Ovary (tissue), 9 donors: ENCODE data around the gene CHPF. TPM values are rescaled to one million over a fixed set of nuclear protein-coding genes. Genes with fewer than 3 reads are reported as not detected.
A peak's percentile ranks its signal among the peaks of the same experiment; 100 is the strongest.

Source experiments
- DNase-seq, 5 donors: peaks; one replicate each; pipeline ENCODE4 v3.0.0-alpha.2; 2019 to 2020
- H3K27ac ChIP-seq, 2 donors: fragments of 200-600 bp; one replicate each; pipeline versions ENCODE4 v1.5.1 to v1.8.0; 2019 to 2022
- H3K27me3 ChIP-seq: fragments of 200-600 bp; one replicate; pipeline ENCODE4 v1.8.0; 2022
- H3K36me3 ChIP-seq: fragments of 200-600 bp; sonication (generic); one replicate; pipeline ENCODE4 v1.5.1; 2019
- H3K4me1 ChIP-seq: one replicate; pipeline ENCODE4 v1.8.1; 2013; ENCODE audit warnings: mild to moderate bottlenecking, moderate library complexity; ENCODE audit not compliant: insufficient read depth
- H3K4me3 ChIP-seq: fragments of 200-600 bp; sonication (generic); one replicate; pipeline ENCODE4 v1.5.1; 2017
- H3K9me3 ChIP-seq, 2 donors: fragments of 200-600 bp in 1 of 2; sonication (generic) in 1 of 2; one replicate each; pipeline versions ENCODE4 v1.5.1 to v1.8.1; 2013 to 2019; ENCODE audit warnings: mild to moderate bottlenecking in 1 of 2, moderate library complexity in 1 of 2
- EP300 ChIP-seq: sonication (generic); formaldehyde crosslinking; IDR thresholded peaks from one replicate; pipeline ENCODE4 v1.6.1; 2017; ENCODE audit warnings: antibody characterized with exemption
- POLR2A ChIP-seq: fragments of 450-650 bp; IDR thresholded peaks from one replicate; pipeline ENCODE4 v1.6.1; 2017; ENCODE audit warnings: antibody characterized with exemption, mild to moderate bottlenecking, moderate library complexity
- WGBS, 3 donors: extraction: QIAGEN DNeasy Blood & Tissue Kit in 1 of 3; methylation state at CpG; one replicate each; pipeline versions ENCODE4 v1.1.5 to v1.1.7; 2013 to 2017; 5-methylcytosine and 5-hydroxymethylcytosine counted together
- intact Hi-C, 4 donors: fragments of 100-400 bp; cut with DNase I; formaldehyde crosslinking; loops; one replicate each; pipeline versions ENCODE4 v1.11.0 to v1.15.1; 2022 to 2023
- polyA plus RNA-seq, 2 donors: library from polyadenylated mRNA; stranded (reverse); fragments of 200-250 nt in 1 of 2; fragments of 350-450 nt in 1 of 2; fragmentation: Illumina TruSeq in 1 of 2; extraction: RNeasy Lipid Tissue Mini Kit (QIAGEN cat#74804) in 1 of 2; gene quantifications; one replicate each; pipeline ENCODE4 v1.2.3, GENCODE V29; 2013 to 2014
- total RNA-seq, 7 donors: library from RNA; depleted of rRNA in 2 of 7; stranded (reverse); fragments of >200 nt in 2 of 7; fragmentation: NEBNext Ultra II Directional in 3 of 7; extraction: Animal tissue kit (Norgen Biotek cat#: 25700) in 3 of 7; gene quantifications; one replicate each; pipeline versions ENCODE4 v1.1.0 to v1.2.4, GENCODE V29; 2016 to 2023
- TF ChIP-seq, protein P1 (sequence below), 3 donors: fragments of 450-650 bp in 2 of 3; fragments of 200-600 bp in 1 of 3; IDR thresholded peaks; one replicate each; pipeline versions ENCODE4 v1.5.1 to v1.8.0; 2016 to 2022; ENCODE audit warnings: antibody characterized with exemption in 3 of 3, mild to moderate bottlenecking in 1 of 3
- donor health status: DM: no; HTN: no; CAD: no; lungs with moderate emphysema.
- donor health status: DM: no; HTN: no; CAD: no.
- donor health status: Bipolar disorder and iron deficiency.
- donor health status: DM: yes; HTN: yes; CAD: no.
- donor health status: DM: no; HTN: no; CAD: no.
- donor health status: DM: yes; HTN: yes; CAD: no.

The CHPF gene
- total and polyA plus RNA-seq, 9 donors, result 4.0 to 181 (median 120) TPM

DNA sequence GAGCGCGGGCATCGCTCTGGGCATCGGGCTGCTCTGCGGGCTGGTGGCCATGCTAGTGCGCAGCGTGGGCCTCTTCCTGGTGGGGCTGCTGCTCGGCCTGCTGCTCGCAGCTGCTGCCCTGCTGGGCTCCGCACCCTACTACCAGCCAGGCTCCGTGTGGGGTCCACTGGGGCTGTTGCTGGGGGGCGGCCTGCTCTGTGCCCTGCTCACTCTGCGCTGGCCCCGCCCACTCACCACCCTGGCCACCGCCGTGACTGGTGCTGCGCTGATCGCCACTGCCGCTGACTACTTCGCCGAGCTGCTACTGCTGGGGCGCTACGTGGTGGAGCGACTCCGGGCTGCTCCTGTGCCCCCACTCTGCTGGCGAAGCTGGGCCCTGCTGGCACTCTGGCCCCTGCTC, 4.0 kb upstream of the CHPF start:
- TF ChIP-seq EP300, result no peak
- no peak for TF ChIP-seq POLR2A
- TF ChIP-seq, protein P1, sequence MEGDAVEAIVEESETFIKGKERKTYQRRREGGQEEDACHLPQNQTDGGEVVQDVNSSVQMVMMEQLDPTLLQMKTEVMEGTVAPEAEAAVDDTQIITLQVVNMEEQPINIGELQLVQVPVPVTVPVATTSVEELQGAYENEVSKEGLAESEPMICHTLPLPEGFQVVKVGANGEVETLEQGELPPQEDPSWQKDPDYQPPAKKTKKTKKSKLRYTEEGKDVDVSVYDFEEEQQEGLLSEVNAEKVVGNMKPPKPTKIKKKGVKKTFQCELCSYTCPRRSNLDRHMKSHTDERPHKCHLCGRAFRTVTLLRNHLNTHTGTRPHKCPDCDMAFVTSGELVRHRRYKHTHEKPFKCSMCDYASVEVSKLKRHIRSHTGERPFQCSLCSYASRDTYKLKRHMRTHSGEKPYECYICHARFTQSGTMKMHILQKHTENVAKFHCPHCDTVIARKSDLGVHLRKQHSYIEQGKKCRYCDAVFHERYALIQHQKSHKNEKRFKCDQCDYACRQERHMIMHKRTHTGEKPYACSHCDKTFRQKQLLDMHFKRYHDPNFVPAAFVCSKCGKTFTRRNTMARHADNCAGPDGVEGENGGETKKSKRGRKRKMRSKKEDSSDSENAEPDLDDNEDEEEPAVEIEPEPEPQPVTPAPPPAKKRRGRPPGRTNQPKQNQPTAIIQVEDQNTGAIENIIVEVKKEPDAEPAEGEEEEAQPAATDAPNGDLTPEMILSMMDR (IDR thresholded peaks at IDR 0.05), result no peak
- H3K4me3 ChIP-seq, result no peak overlapping the region
- H3K27me3 ChIP-seq, result no peaks in the 10 kb centered on the region
- no peaks in the 10 kb centered on the region for H3K9me3 ChIP-seq
- peak in 3 of 5 donors; percentile 41 to 52 (median 48) for DNase-seq
- H3K27ac ChIP-seq, result no peak overlapping the region
- H3K4me1 ChIP-seq, result peaks cover 8% of the 10 kb centered on the region
- 94 to 95% (median 94%) methylated on average over 26 of the region's 26 CpGs for WGBS, 3 donors
- intact Hi-C loops, result no loop called here
- H3K36me3 ChIP-seq, result no peaks in the 10 kb centered on the region

DNA sequence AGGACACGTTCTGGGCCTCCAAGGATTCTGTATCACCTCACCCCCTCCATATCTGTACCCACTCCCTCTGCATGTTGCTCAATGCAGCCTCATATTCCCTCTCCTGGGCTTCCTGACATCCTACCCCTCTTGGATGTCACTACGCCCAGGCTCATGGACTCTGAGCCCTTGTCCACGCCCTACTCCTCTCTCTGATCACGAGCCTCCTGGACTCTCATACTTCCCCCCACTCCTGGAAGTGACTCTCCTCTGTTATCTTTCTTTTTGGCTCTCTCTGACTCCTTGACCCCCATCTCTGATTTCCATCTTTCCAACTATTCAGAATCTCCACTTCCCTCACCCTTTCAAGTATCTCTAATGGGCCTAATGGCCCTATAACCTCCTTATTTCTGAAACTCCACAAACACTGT, 2.3 kb upstream of the CHPF start:
- WGBS, 3 donors, result 62 to 64% (median 63%) methylated on average over 4 of the region's 4 CpGs
- H3K27ac ChIP-seq, result no peak overlapping the region
- H3K4me1 ChIP-seq, result peaks cover 11% of the 10 kb centered on the region
- H3K27me3 ChIP-seq, result no peaks in the 10 kb centered on the region
- no peaks in the 10 kb centered on the region for H3K9me3 ChIP-seq
- H3K4me3 ChIP-seq, result no peak overlapping the region
- no peaks in the 10 kb centered on the region for H3K36me3 ChIP-seq
- no peak for TF ChIP-seq POLR2A
- TF ChIP-seq, protein P1 (IDR thresholded peaks at IDR 0.05), result no peak
- intact Hi-C loops, result no loop called here
- no peak for DNase-seq

DNA sequence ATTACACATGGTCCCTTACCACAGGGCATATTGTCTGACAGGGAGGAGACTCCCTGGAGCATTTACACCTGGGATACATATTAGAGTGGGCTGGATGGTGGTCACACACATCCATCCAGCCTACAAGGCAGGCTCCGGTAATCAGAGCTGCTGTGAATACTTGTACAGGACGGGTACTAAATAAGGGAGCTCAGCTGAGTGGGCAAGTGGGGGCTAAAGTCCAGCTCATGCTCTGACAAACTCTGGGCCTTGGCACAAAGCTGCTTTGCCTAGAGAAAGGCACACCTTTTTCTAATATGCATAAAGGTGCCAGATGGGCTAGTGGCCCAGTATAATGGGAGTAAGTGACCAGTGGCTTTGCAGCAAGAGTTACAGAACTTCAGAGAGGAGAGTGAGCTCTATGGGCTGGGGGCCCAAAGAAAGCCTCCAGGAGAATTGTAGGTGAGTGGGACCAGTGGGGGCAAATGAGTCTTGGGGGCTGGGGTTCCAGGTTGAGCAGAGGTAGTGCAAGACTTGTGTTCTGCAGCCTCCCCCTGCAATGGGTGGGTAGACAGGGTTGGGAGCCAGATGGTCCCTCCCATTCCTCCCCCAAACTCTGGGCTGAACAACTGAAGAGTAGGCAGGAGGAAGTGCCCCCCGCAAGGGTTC, 1.8 kb upstream of the CHPF start:
- no peaks in the 10 kb centered on the region for H3K9me3 ChIP-seq
- H3K4me1 ChIP-seq, result peaks cover 9% of the 10 kb centered on the region
- H3K36me3 ChIP-seq, result no peaks in the 10 kb centered on the region
- intact Hi-C loops, result no loop called here
- 67 to 91% (median 78%) methylated on average over 3 of the region's 3 CpGs for WGBS, 3 donors
- H3K27me3 ChIP-seq, result no peaks in the 10 kb centered on the region
- no peak overlapping the region for H3K27ac ChIP-seq
- DNase-seq, result peak in 2 of 5 donors; percentile 31 to 39
- TF ChIP-seq POLR2A (no peak), EP300 (no peak)
- TF ChIP-seq, protein P1 (IDR thresholded peaks at IDR 0.05), result no peak
- no peak overlapping the region for H3K4me3 ChIP-seq

DNA sequence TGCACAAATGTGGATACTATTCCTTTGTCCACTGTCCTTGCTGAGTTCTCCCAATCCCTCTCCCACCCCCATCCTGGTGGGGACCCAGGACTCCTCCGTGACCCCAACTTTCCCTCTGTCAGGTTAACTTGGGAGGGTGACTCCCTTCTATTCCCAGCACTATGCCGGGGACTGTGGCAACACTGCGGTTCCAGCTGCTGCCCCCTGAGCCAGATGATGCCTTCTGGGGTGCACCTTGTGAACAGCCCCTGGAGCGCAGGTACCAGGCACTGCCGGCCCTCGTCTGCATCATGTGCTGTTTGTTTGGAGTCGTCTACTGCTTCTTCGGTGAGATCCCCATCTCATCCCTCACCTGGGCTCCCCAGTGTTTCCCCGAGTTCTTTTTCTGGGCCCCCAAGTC, 958 bp upstream of the CHPF start:
- DNase-seq, result peak in 1 of 5 donors; percentile 52
- 19 to 35% (median 25%) methylated on average over 9 of the region's 9 CpGs for WGBS, 3 donors
- H3K27me3 ChIP-seq, result no peaks in the 10 kb centered on the region
- peak overlapping the region; percentile 82 for H3K4me3 ChIP-seq
- H3K36me3 ChIP-seq, result no peaks in the 10 kb centered on the region
- intact Hi-C loops, result loop anchor here in 2 of 4 donors (5.0 kb wide), 2 partner anchors 98 to 143 kb away; no protein-coding TSS in a partner anchor
- no peaks in the 10 kb centered on the region for H3K9me3 ChIP-seq
- TF ChIP-seq EP300 (no peak), POLR2A (no peak)
- TF ChIP-seq, protein P1 (IDR thresholded peaks at IDR 0.05), result no peak
- H3K27ac ChIP-seq, result peak overlapping the region; percentile 88 to 95
- H3K4me1 ChIP-seq, result peaks cover 9% of the 10 kb centered on the region
